T-cell (primary cell): ENCODE data around the gene MYO5C. TPM values are rescaled to one million over a fixed set of nuclear protein-coding genes. Genes with fewer than 3 reads are reported as not detected.

Experiments used
- ATAC-seq, 4 experiments: fragments of 200-7000 bp in 3 of 4; fragments of 150-1000 bp in 1 of 4; cut with Tn5 transposase; replicated peaks in 1 of 4; 1 replicate in 3 of 4; 2 replicates in 1 of 4; pipeline ENCODE4 v1.10.0; 2021; ENCODE audit warnings: moderate library complexity in 3 of 4, mild to moderate bottlenecking in 2 of 4, moderate number of reproducible peaks in 1 of 4
- CTCF ChIA-PET, 2 donors: fragments of 300-600 bp; sonication (Branson Sonifier 250); formaldehyde crosslinking; loops; one replicate each; lab custom pipeline; 2022; ENCODE audit warnings: antibody characterized with exemption in 2 of 2; lab: Charles Lee
- POLR2A ChIA-PET, 2 donors: fragments of 300-600 bp; sonication (Branson Sonifier 250); formaldehyde crosslinking; loops; one replicate each; lab custom pipeline; 2022; ENCODE audit warnings: antibody characterized with exemption in 2 of 2; lab: Charles Lee
- DNase-seq, 35 experiments: peaks; one replicate each; pipeline versions ENCODE4 v3.0.0 to v3.0.0-alpha.2; 2013 to 2023
- H3K27ac ChIP-seq: one replicate; pipeline ENCODE4 v1.5.1; 2013; ENCODE audit warnings: low read length
- H3K27me3 ChIP-seq, 2 experiments: replicated peaks in 1 of 2; 1 replicate in 1 of 2; 2 replicates in 1 of 2; pipeline versions ENCODE4 v1.6.1 to v1.7.0; 2013; ENCODE audit warnings: low read length in 1 of 2, mixed read lengths in 1 of 2; ENCODE audit not compliant: control insufficient read depth in 2 of 2, insufficient read depth in 2 of 2; ENCODE audit errors: extremely low read depth in 1 of 2
- H3K36me3 ChIP-seq, 2 donors: 1 replicate in 1 of 2; 2 replicates in 1 of 2; pipeline versions ENCODE4 v1.6.1 to v1.7.0; 2013; ENCODE audit warnings: low read length in 1 of 2; ENCODE audit not compliant: control insufficient read depth in 2 of 2, insufficient read depth in 1 of 2; ENCODE audit errors: extremely low read depth in 1 of 2
- H3K4me1 ChIP-seq, 2 experiments: 1 replicate in 1 of 2; 2 replicates in 1 of 2; pipeline versions ENCODE4 v1.6.1 to v1.7.0; 2013; ENCODE audit warnings: low read length in 2 of 2, mixed read lengths in 1 of 2; ENCODE audit not compliant: insufficient read depth in 2 of 2, control insufficient read depth in 1 of 2; ENCODE audit errors: extremely low read depth in 1 of 2
- H3K4me3 ChIP-seq, 2 donors: 1 replicate in 1 of 2; 2 replicates in 1 of 2; pipeline versions ENCODE4 v1.5.1 to v1.7.0; 2013; ENCODE audit warnings: mild to moderate bottlenecking in 2 of 2, low read length in 1 of 2, moderate library complexity in 1 of 2; ENCODE audit not compliant: control insufficient read depth in 1 of 2; ENCODE audit errors: extremely low read depth in 1 of 2
- H3K9me3 ChIP-seq: 2 replicates; pipeline ENCODE4 v1.7.0; 2013
- H3K27ac Mint-ChIP-seq, 2 donors: one replicate each; pipeline ENCODE4 v1.8.0; 2020 to 2021; ENCODE audit warnings: mild to moderate bottlenecking in 2 of 2, mixed read lengths in 2 of 2
- H3K27me3 Mint-ChIP-seq, 2 donors: one replicate each; pipeline ENCODE4 v1.8.0; 2021 to 2022; ENCODE audit warnings: mixed read lengths in 2 of 2
- H3K36me3 Mint-ChIP-seq: one replicate; pipeline ENCODE4 v1.8.0; 2021; ENCODE audit warnings: mixed read lengths
- H3K4me1 Mint-ChIP-seq, 3 donors: one replicate each; pipeline ENCODE4 v1.8.0; 2020 to 2022; ENCODE audit warnings: mixed read lengths in 3 of 3, mild to moderate bottlenecking in 1 of 3
- H3K4me3 Mint-ChIP-seq, 3 donors: one replicate each; pipeline ENCODE4 v1.8.0; 2020 to 2022; ENCODE audit warnings: mild to moderate bottlenecking in 3 of 3, mixed read lengths in 3 of 3, moderate library complexity in 3 of 3
- H3K9me3 Mint-ChIP-seq, 3 donors: one replicate each; pipeline ENCODE4 v1.8.0; 2020 to 2022; ENCODE audit warnings: mixed read lengths in 3 of 3
- WGBS: methylation state at CpG from one replicate; pipeline ENCODE4 v1.1.5; 2013; ENCODE audit warnings: missing lambda C conversion rate; ENCODE audit not compliant: insufficient coverage; 5-methylcytosine and 5-hydroxymethylcytosine counted together
- total RNA-seq, 35 experiments: library from RNA in 6 of 35; stranded (reverse) in 6 of 35; fragments of 120-200 nt in 1 of 35; gene quantifications; one replicate each; pipeline versions ENCODE4 v1.2.1 to v1.2.4 and lab custom pipeline; 2013 to 2026

MYO5C gene
- total RNA-seq, 5 donors from 2014 or later (not counting 1 experiment from before 2014, with no cell fraction given): 0.33 to 0.73 (median 0.53) TPM

DNA sequence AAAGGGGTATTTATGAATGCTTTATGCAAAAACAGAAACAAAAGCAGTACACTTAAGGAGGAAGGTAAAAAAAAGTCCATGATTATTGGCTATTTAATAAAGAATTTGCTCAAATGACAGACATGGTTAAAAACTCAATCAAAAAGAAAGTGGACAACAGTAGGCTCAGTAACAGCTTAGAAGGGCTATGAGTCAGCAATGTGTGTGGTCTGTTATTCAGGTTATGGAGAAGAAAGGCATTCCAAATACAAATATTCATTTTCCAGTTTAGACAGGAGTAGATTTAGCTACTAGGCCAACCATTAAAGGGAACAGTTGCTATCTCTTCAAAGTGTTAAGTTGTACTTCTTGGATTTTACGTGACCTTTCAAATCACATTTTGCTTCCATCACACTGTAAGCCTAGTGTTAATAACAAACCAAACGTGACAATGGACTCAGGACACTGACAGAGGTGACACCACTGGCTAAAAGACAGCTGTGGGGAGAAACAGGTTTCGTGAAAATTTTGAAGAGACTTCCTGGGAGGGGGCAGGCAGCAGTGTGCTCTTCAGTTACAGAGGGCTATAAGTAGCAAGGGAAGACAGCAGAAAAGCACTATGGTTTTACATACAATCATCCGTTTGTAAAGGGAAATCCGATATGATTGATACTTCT is 41.7 kb upstream of the MYO5C start:
- Mint-ChIP-seq H3K4me3 (no peak overlapping the region), H3K36me3 (peaks cover 21% of the 10 kb centered on the region), H3K4me1 (peaks cover 4 to 10% (median 8%) of the 10 kb centered on the region in 3 donors), H3K27me3 (no peaks in the 10 kb centered on the region), H3K9me3 (no peaks in the 10 kb centered on the region), H3K27ac (peak overlapping the region; percentile 50 to 74)
- Histone ChIP-seq H3K36me3 (peaks cover 2 to 26% of the 10 kb centered on the region in 2 donors), H3K27me3 (no peaks in the 10 kb centered on the region), H3K27ac (no peak overlapping the region), H3K4me1 (no peaks in the 10 kb centered on the region), H3K4me3 (no peak overlapping the region), H3K9me3 (no peaks in the 10 kb centered on the region)
- POLR2A ChIA-PET: no interaction called here
- CTCF ChIA-PET: no interaction called here
- no peak for DNase-seq
- no peak for ATAC-seq
- 83% methylated on average over 1 of the region's 5 CpGs for WGBS

DNA sequence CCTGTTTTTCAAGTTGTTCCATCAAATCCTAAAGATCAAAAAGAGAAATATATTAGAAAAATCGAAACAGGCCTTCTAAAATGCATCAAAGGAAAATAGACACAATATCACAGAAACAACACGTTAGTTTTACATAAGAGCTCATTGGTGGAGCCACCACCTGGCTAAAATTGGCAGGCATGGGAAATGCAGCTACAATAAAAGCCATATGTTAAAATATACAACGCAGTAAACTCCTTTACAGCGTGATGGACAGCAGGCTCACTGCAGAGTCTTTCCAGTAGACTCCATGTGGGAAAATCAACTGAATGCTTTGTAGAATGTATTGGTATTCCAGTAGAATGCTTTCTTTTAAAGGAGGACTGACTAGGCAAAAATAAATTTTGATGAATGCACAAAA is 40.9 kb upstream of the MYO5C start:
- ATAC-seq: no peak
- no peak overlapping the region for H3K4me3 ChIP-seq
- H3K27me3 Mint-ChIP-seq: no peaks in the 10 kb centered on the region
- peaks cover 2 to 24% of the 10 kb centered on the region in 2 donors for H3K36me3 ChIP-seq
- no peaks in the 10 kb centered on the region for H3K9me3 Mint-ChIP-seq
- no peak overlapping the region for H3K4me3 Mint-ChIP-seq
- peak in 1 of 35 experiments; percentile 6 for DNase-seq
- WGBS: 20% methylated on average over 1 of the region's 4 CpGs
- no peaks in the 10 kb centered on the region for H3K9me3 ChIP-seq
- ChIA-PET CTCF (interaction anchor here in 1 of 2 donors (1.0 kb wide), 1 partner anchor 80 kb away, joined by 3 read pairs; no protein-coding TSS in a partner anchor), POLR2A (no interaction called here)
- H3K27me3 ChIP-seq: no peaks in the 10 kb centered on the region
- peak overlapping the region in 1 of 2 donors; percentile 16 for H3K27ac Mint-ChIP-seq
- peaks cover 21% of the 10 kb centered on the region for H3K36me3 Mint-ChIP-seq
- H3K4me1 ChIP-seq: peaks cover 3 to 4% of the 10 kb centered on the region in 2 experiments
- no peak overlapping the region for H3K27ac ChIP-seq
- peaks cover 11 to 16% (median 15%) of the 10 kb centered on the region in 3 donors for H3K4me1 Mint-ChIP-seq

DNA sequence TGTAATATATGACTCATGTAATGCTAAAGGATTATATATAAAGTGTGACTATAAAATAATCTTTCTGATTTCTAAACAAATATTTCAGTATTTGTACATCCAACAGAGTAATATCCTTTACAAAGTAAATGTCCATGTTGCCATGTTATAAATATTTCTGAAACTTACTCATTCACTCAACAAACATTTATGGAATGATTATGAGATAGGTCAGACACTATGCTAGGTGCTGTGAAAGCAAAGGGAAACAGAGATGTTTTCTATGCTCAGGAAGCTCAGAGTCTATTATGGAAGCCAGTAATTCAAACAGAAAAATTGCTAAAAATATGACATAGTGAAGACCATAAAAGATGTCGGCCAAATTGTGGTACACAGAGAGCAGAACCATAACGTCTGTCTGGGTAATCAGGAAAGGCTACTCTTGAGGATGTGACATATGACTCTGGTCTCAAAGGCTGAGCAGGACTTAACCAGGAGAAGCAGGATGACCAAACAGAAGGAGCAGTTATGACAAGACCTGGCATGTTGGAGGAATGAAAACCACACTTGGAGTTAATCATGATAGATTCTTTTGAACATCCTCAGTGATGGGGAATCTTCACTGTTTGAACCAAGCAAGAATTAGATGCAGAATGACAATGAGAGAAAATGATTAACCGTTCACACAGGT is 39.0 kb upstream of the MYO5C start:
- H3K9me3 Mint-ChIP-seq: no peaks in the 10 kb centered on the region
- Histone ChIP-seq H3K36me3 (peaks cover 0 to 20% of the 10 kb centered on the region in 2 donors), H3K27me3 (no peaks in the 10 kb centered on the region), H3K4me3 (no peak overlapping the region), H3K27ac (no peak overlapping the region), H3K9me3 (no peaks in the 10 kb centered on the region), H3K4me1 (peaks cover 7% of the 10 kb centered on the region in 2 experiments)
- H3K27me3 Mint-ChIP-seq: no peaks in the 10 kb centered on the region
- POLR2A ChIA-PET: interaction anchor here in 1 of 2 donors (0.5 kb wide), 1 partner anchor 297 kb away, joined by 4 read pairs; no protein-coding TSS in a partner anchor
- H3K4me1 Mint-ChIP-seq: peaks cover 16 to 21% (median 20%) of the 10 kb centered on the region in 3 donors
- H3K36me3 Mint-ChIP-seq: peaks cover 20% of the 10 kb centered on the region
- CTCF ChIA-PET: interaction anchor here (0.7 to 0.9 kb wide), 4 partner anchors 123 to 459 kb away, joined by 3 to 5 read pairs (median 4); no protein-coding TSS in a partner anchor
- no peak overlapping the region for H3K4me3 Mint-ChIP-seq
- 83% methylated on average over 2 of the region's 3 CpGs for WGBS
- H3K27ac Mint-ChIP-seq: peak overlapping the region; percentile 39 to 74
- ATAC-seq (no peak), DNase-seq (no peak)

DNA sequence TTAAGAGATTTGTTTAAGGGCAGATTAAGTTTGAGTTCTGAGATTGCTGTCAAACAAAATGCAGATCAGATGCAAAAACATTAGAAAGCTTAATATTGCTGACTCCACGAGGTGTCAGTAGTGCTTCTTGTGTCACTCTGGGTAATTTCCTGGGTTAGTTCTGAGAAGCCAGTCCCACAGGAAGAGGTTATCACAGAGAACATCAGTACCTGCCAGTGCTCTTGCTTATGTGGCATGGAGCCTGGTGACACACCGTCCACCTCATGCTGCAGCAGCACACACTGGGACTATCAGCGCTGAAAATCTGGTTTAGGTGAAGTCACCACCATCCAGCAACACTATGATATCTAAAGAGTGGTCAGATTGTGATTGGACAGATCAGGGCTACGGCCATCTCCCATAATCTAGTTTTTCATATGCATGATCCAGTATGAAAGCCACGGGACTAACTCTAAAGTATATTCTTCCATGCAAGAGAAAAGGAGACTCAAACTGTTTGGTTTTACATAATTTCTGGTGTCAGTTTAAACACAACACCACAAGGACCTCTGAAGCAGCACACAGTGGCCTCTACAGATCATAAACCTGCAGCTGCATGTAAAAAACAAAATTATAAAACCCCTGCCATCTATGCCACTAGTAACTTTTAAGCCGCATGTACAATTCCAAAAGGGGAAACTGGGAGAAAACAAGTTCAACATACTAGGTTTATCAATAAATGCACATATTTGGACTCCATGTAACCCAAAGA is 36.1 kb upstream of the MYO5C start:
- no peaks in the 10 kb centered on the region for H3K9me3 Mint-ChIP-seq
- peak overlapping the region; percentile 86 to 87 for H3K27ac Mint-ChIP-seq
- Histone ChIP-seq H3K27me3 (no peaks in the 10 kb centered on the region), H3K9me3 (no peaks in the 10 kb centered on the region), H3K36me3 (peaks cover 0 to 44% of the 10 kb centered on the region in 2 donors), H3K4me3 (no peak overlapping the region), H3K27ac (peak overlapping the region; percentile 26), H3K4me1 (peaks cover 7% of the 10 kb centered on the region in 2 experiments)
- CTCF ChIA-PET: interaction anchor here (0.5 to 5.3 kb wide), 18 partner anchors 12 to 406 kb away, joined by 3 to 43 read pairs (median 3); no protein-coding TSS in a partner anchor
- POLR2A ChIA-PET: no interaction called here
- WGBS: 30% methylated on average over 2 of the region's 6 CpGs
- peak in 34 of 35 experiments; percentile 5 to 81 (median 29) for DNase-seq
- peak; percentile 96 to 100 (median 100) for ATAC-seq
- H3K4me3 Mint-ChIP-seq: peak overlapping the region in 2 of 3 donors; percentile 26 to 51
- peaks cover 16 to 21% (median 17%) of the 10 kb centered on the region in 3 donors for H3K4me1 Mint-ChIP-seq
- H3K27me3 Mint-ChIP-seq: no peaks in the 10 kb centered on the region
- peaks cover 36% of the 10 kb centered on the region for H3K36me3 Mint-ChIP-seq

DNA sequence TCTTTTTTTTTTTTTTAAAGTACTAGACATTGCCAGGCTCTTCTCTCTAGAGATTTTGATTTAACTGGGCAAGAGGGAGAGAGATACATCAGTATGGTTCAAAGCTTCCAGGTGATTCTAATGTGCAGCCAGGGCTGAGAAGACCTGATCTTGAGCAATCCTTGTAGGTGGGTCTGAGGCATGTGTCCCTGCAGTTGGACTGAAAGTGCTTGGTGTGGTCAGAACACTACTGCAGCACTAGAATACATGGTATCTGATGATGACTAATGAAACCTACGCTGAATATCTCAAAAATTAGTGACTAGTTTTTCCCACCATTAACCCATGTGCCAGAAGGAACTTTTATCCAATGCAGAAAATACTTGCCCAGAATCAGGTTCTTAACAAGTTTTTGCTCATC is 34.4 kb upstream of the MYO5C start:
- Histone ChIP-seq H3K4me1 (peaks cover 7% of the 10 kb centered on the region in 2 experiments), H3K27me3 (no peaks in the 10 kb centered on the region), H3K36me3 (peaks cover 0 to 45% of the 10 kb centered on the region in 2 donors), H3K27ac (no peak overlapping the region), H3K9me3 (no peaks in the 10 kb centered on the region), H3K4me3 (no peak overlapping the region)
- no peak for DNase-seq
- no peak overlapping the region for H3K4me3 Mint-ChIP-seq
- peaks cover 16 to 21% (median 17%) of the 10 kb centered on the region in 3 donors for H3K4me1 Mint-ChIP-seq
- no peak for ATAC-seq
- CTCF ChIA-PET: interaction anchor here in 1 of 2 donors (5.3 kb wide), 1 partner anchor 405 kb away, joined by 43 read pairs; no protein-coding TSS in a partner anchor
- H3K36me3 Mint-ChIP-seq: peaks cover 44% of the 10 kb centered on the region
- no peak overlapping the region for H3K27ac Mint-ChIP-seq
- H3K9me3 Mint-ChIP-seq: no peaks in the 10 kb centered on the region
- WGBS: 60% methylated on average over 1 of the region's 1 CpG
- H3K27me3 Mint-ChIP-seq: no peaks in the 10 kb centered on the region
- POLR2A ChIA-PET: no interaction called here

DNA sequence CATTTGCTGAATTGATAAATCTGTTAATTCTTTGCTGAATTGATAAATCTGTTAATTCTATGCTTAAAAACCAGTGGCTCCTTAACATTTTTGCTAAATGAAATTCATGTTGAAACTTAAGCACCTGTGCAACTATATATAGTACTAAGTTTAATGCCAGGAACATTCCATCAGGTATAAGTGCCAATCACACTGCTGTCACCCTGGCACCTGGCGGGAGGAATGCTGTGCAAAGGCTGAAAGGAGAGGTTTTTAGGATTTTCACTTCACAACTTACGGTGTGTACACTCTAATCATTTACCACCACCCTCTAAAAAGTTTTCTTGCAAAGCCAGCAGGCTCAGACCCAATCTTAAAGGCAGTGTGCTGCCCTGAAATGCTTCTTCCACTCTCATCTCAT is 33.5 kb upstream of the MYO5C start:
- ChIA-PET CTCF (interaction anchor here (0.6 to 5.3 kb wide), 3 partner anchors 14 to 406 kb away, joined by 3 to 43 read pairs (median 3); no protein-coding TSS in a partner anchor), POLR2A (no interaction called here)
- H3K9me3 ChIP-seq: no peaks in the 10 kb centered on the region
- Mint-ChIP-seq H3K9me3 (no peaks in the 10 kb centered on the region), H3K4me1 (peaks cover 16 to 21% (median 17%) of the 10 kb centered on the region in 3 donors), H3K27me3 (no peaks in the 10 kb centered on the region), H3K4me3 (no peak overlapping the region), H3K27ac (no peak overlapping the region), H3K36me3 (peaks cover 44% of the 10 kb centered on the region)
- no peaks in the 10 kb centered on the region for H3K27me3 ChIP-seq
- peaks cover 7% of the 10 kb centered on the region in 2 experiments for H3K4me1 ChIP-seq
- no peak overlapping the region for H3K4me3 ChIP-seq
- no peak overlapping the region for H3K27ac ChIP-seq
- WGBS: no CpG with 5 or more reads among the region's 2 CpGs
- DNase-seq (no peak), ATAC-seq (no peak)
- peaks cover 0 to 41% of the 10 kb centered on the region in 2 donors for H3K36me3 ChIP-seq
